HG02943 (cell line): ENCODE data around the gene ZNF208.
"Not testable (repeated sequence)": the region's sequence is repeated elsewhere in the genome, so short reads cannot be mapped to it uniquely, and the experiment has no call there.

Source experiments
- ATAC-seq: cut with Tn5 transposase; IDR thresholded peaks from one replicate; pipeline ENCODE4 v1.9.1; 2021; ENCODE audit warnings: mild to moderate bottlenecking, low read depth, moderate library complexity; ENCODE audit not compliant: unreplicated experiment

Gene ZNF208

DNA sequence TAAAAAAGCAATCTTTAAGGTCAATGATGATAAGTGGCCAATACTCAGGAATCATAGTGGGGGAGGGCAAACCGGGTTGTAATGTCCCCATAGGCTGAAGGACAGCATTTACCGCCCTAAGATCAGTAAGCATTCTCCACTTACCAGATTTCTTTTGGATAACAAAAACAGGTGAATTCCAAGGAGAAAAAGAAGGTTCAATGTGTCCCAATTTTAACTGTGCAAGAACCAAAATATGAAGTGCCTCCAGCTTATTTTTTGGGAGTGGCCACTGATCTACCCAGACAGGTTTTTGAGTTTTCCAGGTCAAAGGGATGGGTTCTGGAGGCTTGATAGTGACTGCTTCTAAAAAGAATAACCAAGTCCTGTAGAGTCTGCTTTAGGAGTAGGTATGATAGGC lies 125.2 kb downstream of the ZNF208 start:
- not testable (repeated sequence) for ATAC-seq

DNA sequence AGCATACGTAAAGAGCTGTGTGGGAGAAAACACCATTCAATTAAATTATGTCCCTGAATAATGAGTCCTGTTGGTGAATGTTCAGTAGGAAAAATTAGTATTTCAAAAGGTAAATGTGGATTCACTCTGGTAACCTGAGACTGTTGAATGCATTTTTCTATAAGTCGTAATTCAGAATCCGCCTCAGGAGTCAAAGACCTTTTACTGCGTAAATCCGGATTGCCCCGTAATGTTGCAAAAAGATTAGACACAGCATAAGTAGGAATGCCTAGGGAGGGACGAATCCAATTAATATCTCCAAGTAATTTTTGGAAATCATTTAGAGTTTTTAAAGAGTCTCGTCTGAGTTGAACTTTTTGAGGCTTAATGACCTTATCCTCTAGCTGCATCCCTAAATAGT lies 126.0 kb downstream of the ZNF208 start:
- ATAC-seq = not testable (repeated sequence)

GRCh38 chr19:21883516-21883915 lies 127.2 kb downstream of the ZNF208 start:
- ATAC-seq = no peak
